IMR-90 (cell line): ENCODE data around the gene PLD1. TPM values are rescaled to one million over a fixed set of nuclear protein-coding genes. Genes with fewer than 3 reads are reported as not detected.

Experiments used
- ATAC-seq: fragments of 200-7000 bp; cut with Tn5 transposase; 2 replicates; pipeline ENCODE4 v1.9.1; 2020; ENCODE audit warnings: low read depth, mild to moderate bottlenecking, moderate library complexity
- BruUV-seq: library from RNA; stranded (reverse); fragments of 400-500 nt; replicated peaks from 2 replicates; lab custom pipeline; 2021; lab: Mats Ljungman, UMichigan
- CTCF ChIA-PET: fragments of 300-600 bp; formaldehyde crosslinking; extraction: SDS; loops from one replicate; lab custom pipeline; 2021; ENCODE audit warnings: antibody characterized with exemption; lab: Yijun Ruan, JAX
- POLR2A ChIA-PET: fragments of 300-600 bp; sonication (Branson Sonifier 250); formaldehyde crosslinking; loops from one replicate; lab custom pipeline; 2022; ENCODE audit warnings: antibody characterized with exemption; ENCODE audit not compliant: unreplicated experiment; lab: Charles Lee
- DNase-seq: peaks from one replicate; pipeline ENCODE4 v3.0.0; 2013
- H2AFZ ChIP-seq: replicated peaks from 2 replicates; pipeline ENCODE3; 2013; ENCODE audit warnings: low read length, mild to moderate bottlenecking; ENCODE audit not compliant: poor library complexity
- H2AK5ac ChIP-seq: 2 replicates; pipeline ENCODE4 v1.6.1; 2013; ENCODE audit warnings: low read depth, low read length, inconsistent platforms
- H2AK9ac ChIP-seq: replicated peaks from 2 replicates; pipeline ENCODE3; 2013; ENCODE audit warnings: mild to moderate bottlenecking, low read depth, low read length, moderate library complexity; ENCODE audit not compliant: poor library complexity
- H2BK120ac ChIP-seq: 2 replicates; pipeline ENCODE4 v1.6.1; 2013; ENCODE audit warnings: low read depth, low read length, inconsistent platforms
- H2BK15ac ChIP-seq: 3 replicates; pipeline ENCODE4 v1.6.1; 2013; ENCODE audit warnings: low read depth, low read length, inconsistent platforms
- H2BK20ac ChIP-seq: 2 replicates; pipeline ENCODE4 v1.6.1; 2013; ENCODE audit warnings: low read depth, mild to moderate bottlenecking, inconsistent platforms, low read length, moderate library complexity
- H2BK5ac ChIP-seq: 2 replicates; pipeline ENCODE4 v1.6.1; 2013; ENCODE audit warnings: mild to moderate bottlenecking, low read depth, low read length, inconsistent platforms; ENCODE audit not compliant: poor library complexity, severe bottlenecking
- H3K14ac ChIP-seq: replicated peaks from 2 replicates; pipeline ENCODE4 v1.6.1; 2013; ENCODE audit warnings: low read depth, low read length, inconsistent platforms
- H3K18ac ChIP-seq: 2 replicates; pipeline ENCODE4 v1.6.1; 2013; ENCODE audit warnings: low read depth, low read length, control low read depth
- H3K23ac ChIP-seq: 2 replicates; pipeline ENCODE4 v1.6.1; 2013; ENCODE audit warnings: low read depth, low read length, inconsistent platforms
- H3K27ac ChIP-seq: 2 replicates; pipeline ENCODE4 v1.5.1; 2013; ENCODE audit warnings: mild to moderate bottlenecking, control low read depth, low read length; ENCODE audit not compliant: insufficient read depth
- H3K27me3 ChIP-seq: 2 replicates; pipeline ENCODE4 v1.6.1; 2013; ENCODE audit warnings: low read length; ENCODE audit not compliant: control insufficient read depth, insufficient read depth
- H3K36me3 ChIP-seq: 2 replicates; pipeline ENCODE4 v1.6.1; 2013; ENCODE audit warnings: low read length, mixed read lengths; ENCODE audit not compliant: control insufficient read depth, insufficient read depth
- H3K4ac ChIP-seq: 2 replicates; pipeline ENCODE4 v1.6.1; 2013; ENCODE audit warnings: low read depth, low read length, inconsistent platforms
- H3K4me1 ChIP-seq: 2 replicates; pipeline ENCODE4 v1.6.1; 2013; ENCODE audit warnings: low read length, mixed read lengths; ENCODE audit not compliant: control insufficient read depth, insufficient read depth
- H3K4me2 ChIP-seq: 2 replicates; pipeline ENCODE4 v1.6.1; 2013; ENCODE audit warnings: low read depth, mild to moderate bottlenecking, control low read depth, low read length, moderate library complexity
- H3K4me3 ChIP-seq: 2 replicates; pipeline ENCODE4 v1.5.1; 2013; ENCODE audit warnings: low read depth, mild to moderate bottlenecking, control low read depth, low read length, moderate library complexity; ENCODE audit not compliant: insufficient read depth
- H3K56ac ChIP-seq: 2 replicates; pipeline ENCODE4 v1.6.1; 2013; ENCODE audit warnings: low read length, inconsistent platforms; ENCODE audit not compliant: insufficient read depth; ENCODE audit errors: extremely low read depth
- H3K79me1 ChIP-seq, 2 experiments: 2 replicates each; pipeline ENCODE4 v1.6.1; 2013; ENCODE audit warnings: low read length in 2 of 2, inconsistent platforms in 1 of 2, low read depth in 1 of 2
- H3K9ac ChIP-seq: 2 replicates; pipeline ENCODE4 v1.6.1; 2013; ENCODE audit warnings: low read depth, low read length, control low read depth
- H3K9me1 ChIP-seq: 2 replicates; pipeline ENCODE4 v1.6.1; 2013; ENCODE audit warnings: low read length, inconsistent platforms; ENCODE audit not compliant: insufficient read depth
- H3K9me3 ChIP-seq: 2 replicates; pipeline ENCODE4 v1.6.1; 2013; ENCODE audit warnings: low read length; ENCODE audit not compliant: control insufficient read depth, insufficient read depth
- H4K20me1 ChIP-seq: 2 replicates; pipeline ENCODE4 v1.6.1; 2013; ENCODE audit warnings: low read length, inconsistent platforms; ENCODE audit not compliant: insufficient read depth
- H4K5ac ChIP-seq: 2 replicates; pipeline ENCODE4 v1.6.1; 2013; ENCODE audit warnings: mild to moderate bottlenecking, low read depth, low read length, control low read depth
- H4K8ac ChIP-seq, 2 experiments: 2 replicates each; pipeline ENCODE4 v1.6.1; 2013; ENCODE audit warnings: low read depth in 2 of 2, low read length in 2 of 2, control low read depth in 1 of 2, inconsistent platforms in 1 of 2
- H4K91ac ChIP-seq: 2 replicates; pipeline ENCODE4 v1.6.1; 2013; ENCODE audit warnings: low read depth, low read length, inconsistent platforms; ENCODE audit not compliant: insufficient read depth
- BHLHE40 ChIP-seq: fragments of 150-350 bp; IDR thresholded peaks from 2 replicates; pipeline ENCODE4 v1.6.1; 2016; ENCODE audit warnings: mild to moderate bottlenecking, low read depth, low read length
- CEBPB ChIP-seq: IDR thresholded peaks from 2 replicates; pipeline ENCODE4 v1.6.1; 2012; ENCODE audit warnings: low read depth, low read length, improper control_type of control experiment
- FOS ChIP-seq: fragments of 150-350 bp; IDR thresholded peaks from 2 replicates; pipeline ENCODE4 v1.6.1; 2016; ENCODE audit warnings: low read depth, low read length
- MAZ ChIP-seq: IDR thresholded peaks from 2 replicates; pipeline ENCODE4 v1.6.1; 2012; ENCODE audit warnings: low read depth, mild to moderate bottlenecking, low read length, improper control_type of control experiment, moderate library complexity, borderline replicate concordance
- RAD21 ChIP-seq: IDR thresholded peaks from 2 replicates; pipeline ENCODE4 v1.6.1; 2012; ENCODE audit warnings: low read length, improper control_type of control experiment
- RFX5 ChIP-seq: IDR thresholded peaks from 2 replicates; pipeline ENCODE4 v1.8.0; 2012; ENCODE audit warnings: low read depth, mild to moderate bottlenecking, low read length, moderate library complexity
- SMC3 ChIP-seq: fragments of 150-350 bp; IDR thresholded peaks from 2 replicates; pipeline ENCODE4 v1.6.1; 2016; ENCODE audit warnings: low read depth, mild to moderate bottlenecking, antibody characterized with exemption, low read length, moderate library complexity
- WGBS, 2 experiments: methylation state at CpG; one replicate each; pipeline versions ENCODE4 v1.1.5 to v1.1.7; 2013; ENCODE audit warnings: missing lambda C conversion rate in 2 of 2; ENCODE audit not compliant: insufficient read length in 1 of 2; ENCODE audit errors: extremely low coverage in 2 of 2; 5-methylcytosine and 5-hydroxymethylcytosine counted together
- dilution Hi-C: fragments of 300-500 bp; cut with HindIII; formaldehyde crosslinking; loops from one replicate; pipeline ENCODE4 v1.14.3; 2018; ENCODE audit warnings: low sequenced_read_pairs; ENCODE audit not compliant: unreplicated experiment
- in situ Hi-C: fragments of 300-500 bp; cut with MboI; formaldehyde crosslinking; loops from 3 replicates; pipeline ENCODE4 v1.14.3; 2019; ENCODE audit warnings: low sequenced_read_pairs, inconsistent platforms, mixed read lengths
- intact Hi-C: fragments of 100-400 bp; cut with micrococcal nuclease; formaldehyde crosslinking; loops from 2 replicates; pipeline ENCODE4 v1.10.0; 2022
- polyA plus RNA-seq, 3 experiments: library from polyadenylated mRNA; depleted of rRNA; stranded (reverse); fragments of >200 nt; gene quantifications; 2 replicates each; pipeline ENCODE4 v1.2.3, GENCODE V29; 2012; ENCODE audit warnings: low replicate concordance in 1 of 3
- total RNA-seq: library from RNA; depleted of rRNA; stranded (reverse); fragments of >200 nt; gene quantifications from 2 replicates; pipeline ENCODE4 v1.2.3, GENCODE V29; 2012

Gene PLD1
- total and polyA plus RNA-seq, 2 of the 4 experiments (the other 2 are of a cell fraction): 3.3 to 9.7 TPM

- no TSS peak for BruUV-seq
- dilution Hi-C loops: no loop called here
- Histone ChIP-seq H3K4me2 (no peak overlapping the region), H3K9me1 (no peaks in the 10 kb centered on the region), H3K27ac (no peak overlapping the region), H2AK9ac (no peak overlapping the region), H2BK120ac (no peak overlapping the region), H3K9me3 (no peaks in the 10 kb centered on the region), H2AFZ (no peak overlapping the region), H3K27me3 (no peaks in the 10 kb centered on the region), H4K5ac (no peak overlapping the region), H3K9ac (no peak overlapping the region), H2BK20ac (no peak overlapping the region), H3K23ac (no peak overlapping the region), H2BK15ac (no peak overlapping the region), H2AK5ac (no peak overlapping the region), H3K4ac (no peak overlapping the region), H3K79me1 (no peaks in the 10 kb centered on the region), H2BK5ac (no peak overlapping the region), H3K4me3 (no peak overlapping the region), H4K8ac (no peak overlapping the region), H3K14ac (no peak overlapping the region), H3K36me3 (no peaks in the 10 kb centered on the region), H3K4me1 (peaks cover 5% of the 10 kb centered on the region), H4K20me1 (no peaks in the 10 kb centered on the region), H3K56ac (no peak overlapping the region), H4K91ac (no peak overlapping the region), H3K18ac (no peak overlapping the region)
- intact Hi-C loops: no loop called here
- whole genome bisulfite sequencing, 2 experiments: no CpG with 5 or more reads among the region's 1 CpG
- no peak for ATAC-seq
- POLR2A ChIA-PET: no interaction called here
- DNase-seq: no peak
- TF ChIP-seq RFX5 (no peak), MAZ (no peak), FOS (no peak), CEBPB (no peak), SMC3 (no peak), BHLHE40 (no peak), RAD21 (no peak)
- in situ Hi-C loops: loop anchor here (25.0 kb wide), 1 partner anchor 701 kb away; no protein-coding TSS in a partner anchor
- CTCF ChIA-PET: no interaction called here
These were observed 173.6 kb downstream of the PLD1 start for GRCh38 chr3:171636666-171637065.
